Measurements from ENCODE around the gene GPR162.

DNA sequence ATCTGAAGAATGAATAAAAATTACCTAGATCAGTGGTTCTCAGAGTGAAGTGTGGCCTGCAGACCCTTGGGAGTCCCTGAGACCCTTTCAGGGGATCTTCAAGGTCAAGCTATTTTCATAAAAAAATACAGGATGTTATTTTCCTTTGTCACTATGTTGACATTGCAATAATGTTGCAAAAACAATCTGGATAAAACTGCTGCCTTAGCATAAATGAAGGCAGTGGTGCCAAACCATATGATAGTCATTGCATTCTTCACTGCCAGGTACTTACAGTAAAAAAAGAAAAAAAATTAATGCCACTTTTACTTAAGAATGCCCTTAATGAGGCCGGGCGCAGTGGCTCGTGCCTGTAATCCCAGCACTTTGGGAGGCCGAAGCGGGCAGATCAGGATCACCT is 34.3 kb upstream of the GPR162 start:
- no peak for TF ChIP-seq POLR2A (IDR thresholded peaks at IDR 0.05; ENCODE audit: low read depth, low read length)
- TF ChIP-seq POLR2AphosphoS5 (IDR thresholded peaks at IDR 0.05; ENCODE audit: low read depth, low read length) = no peak
- TF ChIP-seq TAF1 (IDR thresholded peaks at IDR 0.05; ENCODE audit: borderline replicate concordance, low read depth, low read length) = no peak
